Bronchial epithelial cell (primary cell): ENCODE measurements around the gene SLC34A1. TPM values are rescaled to one million over a fixed set of nuclear protein-coding genes. Genes with fewer than 3 reads are reported as not detected.

Source experiments
- DNase-seq: peaks from one replicate; pipeline ENCODE4 v3.0.0-alpha.2; 2010; ENCODE audit warnings: low read depth
- FAIRE-seq: peaks from 2 replicates; lab custom pipeline; 2011; peaks lifted over from hg19 to GRCh38; lab: Jason Lieb, UNC
- H3K27me3 ChIP-seq: 2 replicates; pipeline ENCODE4 v1.5.1; 2011; ENCODE audit warnings: low read length; ENCODE audit not compliant: control insufficient read depth, insufficient read depth
- H3K36me3 ChIP-seq: 2 replicates; pipeline ENCODE4 v1.5.1; 2011; ENCODE audit warnings: low read length; ENCODE audit not compliant: control insufficient read depth, insufficient read depth
- H3K4me3 ChIP-seq: 2 replicates; pipeline ENCODE4 v1.5.1; 2011; ENCODE audit warnings: mild to moderate bottlenecking, low read depth, low read length, control low read depth
- total RNA-seq: library from RNA; depleted of rRNA; stranded (reverse); fragments of >200 nt; gene quantifications from 2 replicates; pipeline ENCODE4 v1.2.1, GENCODE V29; 2014
- TF ChIP-seq, protein P1 (sequence below): IDR thresholded peaks from 2 replicates; pipeline ENCODE4 v1.5.1; 2011; ENCODE audit warnings: mild to moderate bottlenecking, moderate library complexity, low read length, control low read depth, inconsistent platforms; ENCODE audit not compliant: insufficient read depth, severe bottlenecking

SLC34A1 gene
- total RNA-seq, 1 donor from 2014 or later, result not detected

- DNase-seq (no peak), FAIRE-seq (no peak)
- Histone ChIP-seq H3K27me3 (no peaks in the 10 kb centered on the region), H3K4me3 (no peak overlapping the region), H3K36me3 (peaks cover 1% of the 10 kb centered on the region)
- TF ChIP-seq, protein P1, sequence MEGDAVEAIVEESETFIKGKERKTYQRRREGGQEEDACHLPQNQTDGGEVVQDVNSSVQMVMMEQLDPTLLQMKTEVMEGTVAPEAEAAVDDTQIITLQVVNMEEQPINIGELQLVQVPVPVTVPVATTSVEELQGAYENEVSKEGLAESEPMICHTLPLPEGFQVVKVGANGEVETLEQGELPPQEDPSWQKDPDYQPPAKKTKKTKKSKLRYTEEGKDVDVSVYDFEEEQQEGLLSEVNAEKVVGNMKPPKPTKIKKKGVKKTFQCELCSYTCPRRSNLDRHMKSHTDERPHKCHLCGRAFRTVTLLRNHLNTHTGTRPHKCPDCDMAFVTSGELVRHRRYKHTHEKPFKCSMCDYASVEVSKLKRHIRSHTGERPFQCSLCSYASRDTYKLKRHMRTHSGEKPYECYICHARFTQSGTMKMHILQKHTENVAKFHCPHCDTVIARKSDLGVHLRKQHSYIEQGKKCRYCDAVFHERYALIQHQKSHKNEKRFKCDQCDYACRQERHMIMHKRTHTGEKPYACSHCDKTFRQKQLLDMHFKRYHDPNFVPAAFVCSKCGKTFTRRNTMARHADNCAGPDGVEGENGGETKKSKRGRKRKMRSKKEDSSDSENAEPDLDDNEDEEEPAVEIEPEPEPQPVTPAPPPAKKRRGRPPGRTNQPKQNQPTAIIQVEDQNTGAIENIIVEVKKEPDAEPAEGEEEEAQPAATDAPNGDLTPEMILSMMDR, result no peak
These were observed 31.1 kb upstream of the SLC34A1 start for GRCh38 chr5:177353093-177353492.

DNA sequence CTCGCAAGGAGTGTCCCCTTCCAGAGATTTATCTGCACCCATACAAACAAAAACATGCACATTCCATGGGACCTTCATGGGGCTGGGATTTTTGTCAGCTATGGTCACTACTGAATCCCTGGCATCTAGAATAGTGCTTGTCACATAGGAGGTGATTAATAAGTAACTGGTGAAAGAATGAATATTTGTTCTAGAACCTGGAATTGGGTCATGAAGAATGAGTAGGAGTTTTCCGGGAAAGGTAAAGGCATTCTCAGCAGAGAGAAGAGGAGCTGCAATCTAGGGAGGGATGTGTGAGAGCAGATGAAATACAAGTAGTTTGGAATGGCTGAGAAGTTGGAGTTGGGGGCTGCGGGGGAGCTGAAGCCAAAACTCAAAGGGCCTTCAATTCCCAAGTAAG, 30.0 kb upstream of the SLC34A1 start:
- Histone ChIP-seq H3K4me3 (no peak overlapping the region), H3K27me3 (no peaks in the 10 kb centered on the region), H3K36me3 (no peaks in the 10 kb centered on the region)
- TF ChIP-seq, protein P1, result no peak
- DNase-seq (no peak), FAIRE-seq (no peak)

DNA sequence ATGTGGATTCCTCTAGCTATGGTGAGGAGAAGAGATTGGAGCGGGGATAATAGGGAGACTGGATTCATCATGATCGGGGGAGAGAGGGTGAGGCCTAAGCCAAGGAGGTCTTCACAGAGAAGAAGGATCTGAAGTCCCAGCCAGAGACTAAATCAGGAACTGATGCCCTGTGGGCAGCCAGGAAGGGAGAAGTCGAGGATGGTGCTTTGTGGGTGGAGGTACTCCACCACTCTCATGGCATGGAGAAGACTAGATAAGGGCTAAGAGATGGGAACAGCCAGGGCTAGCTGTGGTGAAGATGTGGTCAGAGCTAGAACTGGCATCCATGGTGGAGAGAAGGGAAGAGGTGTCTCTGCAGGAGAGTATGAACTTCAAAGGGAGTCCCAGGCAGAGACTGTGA, 29.5 kb upstream of the SLC34A1 start:
- Histone ChIP-seq H3K36me3 (no peaks in the 10 kb centered on the region), H3K27me3 (no peaks in the 10 kb centered on the region), H3K4me3 (no peak overlapping the region)
- TF ChIP-seq, protein P1, result no peak
- DNase-seq (no peak), FAIRE-seq (no peak)

DNA sequence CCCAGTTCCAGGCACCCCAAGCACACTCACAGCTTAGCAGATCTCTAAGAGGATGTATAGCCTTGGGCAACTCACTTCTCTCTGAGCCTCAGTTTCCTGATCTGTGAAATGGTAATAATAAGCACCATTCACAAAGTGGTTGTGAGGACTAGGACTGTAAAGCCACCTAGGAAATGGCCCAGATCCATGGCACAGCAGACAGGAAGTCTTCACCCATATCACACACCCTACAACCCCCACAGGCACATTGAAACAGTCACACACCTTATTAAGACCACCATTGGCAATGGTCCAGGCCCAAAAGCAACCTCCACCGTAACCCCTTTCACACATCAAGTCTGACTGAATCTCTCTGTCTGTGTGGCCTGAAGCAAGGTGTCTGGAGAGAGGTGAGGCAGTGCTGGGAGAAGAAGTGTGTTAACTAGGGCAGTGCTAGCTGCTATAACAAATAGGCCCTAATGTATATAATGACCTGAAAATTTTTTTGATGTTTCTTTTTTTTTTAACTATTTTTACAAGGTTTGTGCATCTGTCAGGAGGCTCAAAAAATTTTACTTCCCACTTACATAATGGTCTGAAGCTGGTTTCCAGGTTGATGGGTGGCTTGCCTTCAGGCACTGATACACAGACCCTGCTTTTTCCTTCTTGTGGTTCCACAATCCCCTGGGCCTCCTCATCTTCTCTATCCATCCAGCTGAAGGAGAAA, 28.9 kb upstream of the SLC34A1 start:
- Histone ChIP-seq H3K36me3 (no peaks in the 10 kb centered on the region), H3K4me3 (no peak overlapping the region), H3K27me3 (no peaks in the 10 kb centered on the region)
- TF ChIP-seq, protein P1, result no peak
- DNase-seq (no peak), FAIRE-seq (no peak)

GRCh38 chr5:177355868-177356168, 28.4 kb upstream of the SLC34A1 start:
- DNase-seq (no peak), FAIRE-seq (no peak)
- Histone ChIP-seq H3K27me3 (no peaks in the 10 kb centered on the region), H3K36me3 (no peaks in the 10 kb centered on the region), H3K4me3 (no peak overlapping the region)
- TF ChIP-seq, protein P1, result no peak

GRCh38 chr5:177356746-177357145, 27.5 kb upstream of the SLC34A1 start:
- TF ChIP-seq, protein P1, result no peak
- no peak for FAIRE-seq

More at GRCh38 chr5:177356746-177357145, 27.5 kb upstream of the SLC34A1 start:
- no peak for DNase-seq
- Histone ChIP-seq H3K36me3 (no peaks in the 10 kb centered on the region), H3K27me3 (no peaks in the 10 kb centered on the region), H3K4me3 (no peak overlapping the region)
